Measurements from ENCODE around the gene KRT37.
"Not testable (repeated sequence)": the region's sequence is repeated elsewhere in the genome, so short reads cannot be mapped to it uniquely, and the experiment has no call there.

The KRT37 gene

DNA sequence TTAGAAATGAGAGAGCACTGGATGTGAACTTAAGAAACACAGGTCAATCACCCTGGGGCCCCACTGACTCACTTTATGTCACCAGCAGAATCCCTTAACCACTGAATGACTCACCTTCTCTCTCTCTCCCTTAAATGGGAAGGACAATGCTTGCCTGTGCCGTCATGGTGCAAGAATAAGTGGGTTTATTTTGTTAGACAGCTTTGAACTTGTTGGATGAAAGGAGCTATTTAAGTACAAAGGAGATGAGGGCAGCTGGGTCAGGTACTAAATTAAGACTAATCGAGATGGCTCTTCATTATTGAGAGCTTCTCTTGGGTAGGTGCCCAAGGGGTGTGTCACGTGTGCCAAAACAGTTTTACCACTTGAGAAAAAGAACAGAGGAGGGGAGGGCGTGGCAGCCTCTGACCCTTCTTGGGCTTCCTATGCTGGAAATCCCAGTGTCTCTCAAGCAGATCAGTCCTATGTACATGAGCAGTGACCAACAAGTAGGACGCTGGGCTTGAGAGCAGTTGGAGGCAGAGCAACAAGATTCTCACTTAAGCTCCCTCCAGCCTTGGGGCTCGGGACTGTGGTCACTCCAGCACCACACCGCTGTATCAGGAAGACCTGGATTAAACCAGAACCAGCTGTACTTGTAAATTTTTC lies 20.2 kb downstream of the KRT37 start:
- peak; percentile 31 for DNase-seq (ENCODE audit: low read depth)

DNA sequence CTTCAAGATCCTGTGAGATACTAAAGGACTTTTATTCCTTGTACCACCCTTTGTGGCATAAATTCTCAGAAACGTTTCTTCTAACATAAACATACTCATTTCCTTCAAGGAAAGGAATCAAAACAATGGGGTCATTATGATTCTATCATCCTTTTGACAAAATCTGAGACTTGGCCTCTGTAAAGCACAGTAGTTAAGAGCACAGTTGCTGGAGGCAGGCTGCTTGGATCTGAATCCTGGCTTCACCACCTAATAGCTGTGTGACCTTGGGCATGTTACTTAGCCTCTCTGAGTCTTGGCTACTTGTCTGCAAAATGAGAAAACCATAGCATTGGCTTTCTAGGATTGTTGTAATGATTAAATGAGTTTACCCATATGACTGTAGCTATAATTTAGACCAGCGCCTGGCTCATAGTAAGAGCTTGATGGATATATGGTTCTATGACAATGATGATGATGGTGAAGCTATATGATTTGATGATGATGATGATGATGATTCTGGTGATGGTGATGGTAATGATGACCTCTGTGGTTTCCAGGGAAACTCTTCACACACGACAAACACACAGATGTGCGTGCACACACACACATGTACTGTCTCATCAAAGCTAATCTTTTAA lies 20.9 kb downstream of the KRT37 start:
- DNase-seq (ENCODE audit: low read depth): no peak

DNA sequence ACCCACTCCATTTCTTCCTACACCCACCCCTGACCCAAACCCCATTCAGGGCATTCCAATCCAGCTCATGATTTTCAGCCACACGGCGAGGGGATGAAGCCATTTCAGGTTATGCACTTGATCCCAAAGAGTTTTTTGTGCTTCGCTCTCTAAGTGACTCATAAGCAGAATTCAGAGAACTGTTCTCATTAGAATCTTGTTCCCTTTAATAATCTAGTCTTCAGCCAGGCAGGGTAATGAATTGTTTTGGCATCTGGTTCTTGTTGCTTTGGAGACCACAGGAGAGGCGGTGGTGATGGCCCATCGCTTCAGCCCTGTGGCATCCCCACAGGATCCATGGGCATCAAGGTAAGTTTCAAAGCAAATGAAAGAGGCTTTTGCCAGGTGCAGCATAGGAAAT lies 22.2 kb downstream of the KRT37 start:
- no peak for DNase-seq (ENCODE audit: low read depth)

DNA sequence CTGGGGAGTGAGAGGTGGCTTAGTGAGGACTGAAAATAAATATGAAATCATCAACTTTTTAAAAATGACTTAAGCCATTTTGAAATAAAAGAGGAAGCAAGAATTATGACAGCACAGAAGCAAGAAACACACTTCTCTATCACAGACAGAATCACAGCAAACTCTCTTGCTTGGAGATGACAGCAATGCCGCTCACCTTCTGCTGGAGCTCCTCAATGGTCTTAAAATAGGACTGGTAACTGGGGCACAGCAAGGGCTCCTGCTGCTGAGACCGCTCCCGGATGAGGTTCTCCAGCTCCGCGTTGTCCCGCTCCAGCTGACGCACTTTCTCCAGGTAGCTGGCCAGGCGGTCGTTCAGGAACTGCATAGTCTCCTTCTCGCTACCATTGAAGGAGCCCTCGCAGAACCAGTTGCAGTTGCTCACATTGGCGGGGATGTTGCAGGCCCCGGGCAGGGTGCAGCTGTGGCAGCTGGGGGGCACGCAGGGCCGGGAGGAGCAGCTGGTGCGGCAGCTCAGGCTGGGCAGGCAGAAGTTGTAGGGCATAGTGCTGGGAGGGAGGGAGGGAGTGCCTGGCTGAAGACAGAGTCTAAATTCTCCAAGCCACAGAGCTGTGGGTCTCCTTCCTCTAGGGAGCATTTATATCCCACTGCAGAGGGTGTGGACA lies 27.3 kb downstream of the KRT37 start, which contains the start of gene KRT31:
Gene KRT31 (minus strand): TSS at position 613 of the 665 bp plus-strand sequence. CDS start 69 bp downstream, at position 544.
- no peak for DNase-seq (ENCODE audit: low read depth)

GRCh38 chr17:41396340-41396739 lies 28.0 kb downstream of the KRT37 start:
- DNase-seq (ENCODE audit: low read depth): no peak

GRCh38 chr17:41395611-41396010 lies 28.8 kb downstream of the KRT37 start:
- DNase-seq (ENCODE audit: low read depth): no peak

- DNase-seq (ENCODE audit: low read depth): not testable (repeated sequence)
These were observed 29.3 kb downstream of the KRT37 start for GRCh38 chr17:41395044-41395443.

- DNase-seq (ENCODE audit: low read depth): no peak
These were observed 30.0 kb downstream of the KRT37 start for GRCh38 chr17:41394254-41394996.

- DNase-seq (ENCODE audit: low read depth): no peak
These were observed 30.6 kb downstream of the KRT37 start for GRCh38 chr17:41393826-41394225.

- no peak for DNase-seq (ENCODE audit: low read depth)
These were observed 31.1 kb downstream of the KRT37 start for GRCh38 chr17:41393294-41393693.

GRCh38 chr17:41392278-41392677 lies 32.1 kb downstream of the KRT37 start:
- no peak for DNase-seq (ENCODE audit: low read depth)

GRCh38 chr17:41391535-41391934 lies 32.9 kb downstream of the KRT37 start:
- DNase-seq (ENCODE audit: low read depth): no peak

DNA sequence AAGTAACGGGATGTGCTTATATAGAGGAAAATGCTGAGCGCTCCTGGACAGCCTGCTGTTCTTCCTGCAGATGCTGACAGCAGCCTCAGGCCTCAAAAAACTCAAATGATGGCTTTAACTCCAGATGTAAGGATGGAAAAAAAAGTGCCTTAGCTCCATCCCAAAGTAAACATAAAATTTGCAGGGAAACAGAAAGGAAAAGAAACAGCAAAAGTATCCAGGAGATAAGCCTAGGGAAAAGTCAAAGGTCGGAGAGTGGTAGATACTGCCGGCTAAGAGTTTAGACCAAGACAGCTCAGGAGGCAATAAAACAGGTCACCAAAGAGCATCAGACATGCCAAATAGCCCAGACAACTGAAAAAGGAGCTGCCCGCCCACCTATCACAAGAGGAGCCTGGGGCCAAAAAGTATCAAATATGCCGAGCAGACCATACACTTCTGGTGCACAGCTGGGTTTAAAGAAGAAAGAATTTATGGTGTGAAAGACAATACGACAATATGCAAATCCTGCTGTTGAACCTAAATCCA lies 33.9 kb downstream of the KRT37 start:
- DNase-seq (ENCODE audit: low read depth): no peak

DNA sequence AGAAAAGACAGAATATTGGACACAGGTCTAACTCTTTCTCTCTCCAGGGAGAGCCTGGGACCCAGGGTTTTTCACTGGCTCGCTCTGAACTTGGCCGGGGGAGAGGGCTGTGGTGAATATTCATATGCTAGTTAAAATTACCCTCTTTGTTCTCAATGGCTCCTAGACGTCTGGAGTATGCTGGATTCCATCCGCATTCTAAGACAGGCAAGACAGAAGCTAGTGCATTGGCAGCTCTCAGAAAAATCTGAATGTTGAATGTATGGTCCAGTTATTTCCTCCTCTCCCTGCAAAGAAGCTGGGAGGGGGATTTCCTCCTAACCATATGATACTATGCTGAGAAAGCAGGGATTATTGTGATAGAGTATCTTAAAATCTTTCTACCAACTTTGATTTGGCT lies 36.7 kb downstream of the KRT37 start:
- DNase-seq (ENCODE audit: low read depth): no peak

DNA sequence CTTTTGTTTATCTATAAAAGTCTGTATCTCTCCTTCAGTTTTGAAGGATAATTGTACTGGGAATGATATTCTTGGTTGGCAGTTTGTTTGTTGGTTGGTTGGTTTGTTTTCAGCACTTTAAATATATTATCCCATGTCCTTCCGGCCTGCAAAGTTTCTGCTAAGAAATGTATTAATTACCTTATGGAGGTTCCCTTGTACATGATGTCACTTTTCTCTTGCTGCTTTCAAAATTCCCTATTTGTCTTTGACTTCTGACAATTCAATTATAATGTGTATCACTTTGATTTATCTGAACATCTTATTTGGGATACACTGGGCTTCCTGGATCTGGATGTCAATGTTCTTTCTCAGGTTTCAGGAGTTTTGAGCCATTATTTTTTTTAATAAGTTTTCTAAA lies 38.2 kb downstream of the KRT37 start:
- no peak for DNase-seq (ENCODE audit: low read depth)

GRCh38 chr17:41383690-41384089 lies 40.7 kb downstream of the KRT37 start:
- no peak for DNase-seq (ENCODE audit: low read depth)

GRCh38 chr17:41382394-41382793 lies 42.0 kb downstream of the KRT37 start:
- no peak for DNase-seq (ENCODE audit: low read depth)

GRCh38 chr17:41381943-41382342 lies 42.4 kb downstream of the KRT37 start, which contains the start of gene KRT34:
KRT34 (minus strand) TSS chr17:41382306; CDS start chr17:41382246, 60 bp downstream.
- not testable (repeated sequence) for DNase-seq (ENCODE audit: low read depth)

GRCh38 chr17:41380091-41380490 lies 44.3 kb downstream of the KRT37 start:
- DNase-seq (ENCODE audit: low read depth): not testable (repeated sequence)

- no peak for DNase-seq (ENCODE audit: low read depth)
These were observed 46.8 kb downstream of the KRT37 start for GRCh38 chr17:41377546-41377945.
